ENCODE results near the gene WDR5. TPM values are rescaled to one million over a fixed set of nuclear protein-coding genes. Genes with fewer than 3 reads are reported as not detected.

WDR5 gene
- total and polyA plus RNA-seq, 10 of the 15 experiments (the other 5 are each of a cell fraction or from before 2014, with no cell fraction given), result 1.4 to 43.7 (median 33.2) TPM

- Histone ChIP-seq H3K9ac (ENCODE audit: control insufficient read depth, insufficient read depth, low read length) (no peak overlapping the region), H2AFZ (ENCODE audit: control insufficient read depth, low read depth, low read length) (no peak overlapping the region), H3K9me3 (replicated peaks; ENCODE audit: control insufficient read depth, insufficient read depth, low read length) (no peaks in the 10 kb centered on the region), H3K27ac (ENCODE audit: control insufficient read depth, insufficient read depth) (no peak overlapping the region), H3K4me1 (ENCODE audit: control insufficient read depth, insufficient read depth, low read length) (peaks cover 12% of the 10 kb centered on the region), H3K4me2 (ENCODE audit: control insufficient read depth, insufficient read depth) (no peak overlapping the region), H3K4me3 (no peak overlapping the region), H3K79me2 (ENCODE audit: control insufficient read depth, insufficient read depth, low read length) (no peaks in the 10 kb centered on the region), H3K36me3 (ENCODE audit: control insufficient read depth in 2 of 2, insufficient read depth in 2 of 2, low read length in 1 of 2) (peaks cover 40 to 43% of the 10 kb centered on the region in 2 experiments; a peak in 3 of 4 replicates), H4K20me1 (ENCODE audit: control insufficient read depth, insufficient read depth) (no peaks in the 10 kb centered on the region), H3K27me3 (replicated peaks in 1 of 2; ENCODE audit: control insufficient read depth in 2 of 2, insufficient read depth in 2 of 2, low read length in 1 of 2) (no peaks in the 10 kb centered on the region)
- ChIA-PET SMC1A (ENCODE audit: uncharacterized antibody, unreplicated experiment) (no interaction called here), CTCF (no interaction called here), POLR2A (no interaction called here), RAD21 (ENCODE audit: unreplicated experiment) (no interaction called here)
- FAIRE-seq (no peak), ATAC-seq (no peak), DNase-seq (ENCODE audit: low read depth, low spot score) (no peak)
- no TSS peak for BruUV-seq (replicated peaks)
- intact Hi-C loops (cut with micrococcal nuclease; ENCODE audit: unreplicated experiment), result no loop called here
- WGBS (ENCODE audit: insufficient coverage, insufficient replicate concordance, low lambda C conversion rate, missing lambda C conversion rate), result 83% methylated on average over 9 of the region's 9 CpGs
- TF ChIP-seq NRF1 (conservative IDR thresholded peaks at IDR 0.05; ENCODE audit: low read depth, low read length) (no peak), BCL3 (IDR thresholded peaks at IDR 0.05; ENCODE audit: borderline replicate concordance, insufficient read depth, low read depth, low read length, poor library complexity, severe bottlenecking) (peak; percentile 91), USF2 (IDR thresholded peaks at IDR 0.05; ENCODE audit: borderline replicate concordance, low read depth, low read length) (no peak), POLR2AphosphoS5 (IDR thresholded peaks at IDR 0.05; ENCODE audit: low read length) (no peak), ZNF207 (IDR thresholded peaks at IDR 0.05; ENCODE audit: borderline replicate concordance) (no peak), ATF7 (IDR thresholded peaks at IDR 0.05; ENCODE audit: low read depth) (no peak), CBFB (IDR thresholded peaks at IDR 0.05; ENCODE audit: low read depth) (no peak)
- in situ Hi-C loops (cut with MboI), result no loop called here
Observed at GRCh38 chr9:134145262-134145661, 9.4 kb downstream of the WDR5 start.

Data from GM12878 (cell line).